Measurements from ENCODE around the gene SHISA9. TPM values are rescaled to one million over a fixed set of nuclear protein-coding genes. Genes with fewer than 3 reads are reported as not detected.

Gene SHISA9
- total and polyA plus RNA-seq, 2 donors (not counting 1 experiment from before 2014, with no cell fraction given), result 0.03 to 0.07 TPM

- H3K27ac ChIP-seq (ENCODE audit: low read length in 2 of 2), result no peak overlapping the region
- POLR2A ChIA-PET, result no interaction called here
- H3K36me3 ChIP-seq (replicated peaks in 1 of 2; ENCODE audit: control extremely low read depth in 1 of 2, control insufficient read depth in 1 of 2, extremely low read depth in 1 of 2, insufficient read depth in 2 of 2, low read length in 1 of 2), result no peaks in the 10 kb centered on the region
- peaks cover 0 to 6% (median 0%) of the 10 kb centered on the region in 3 donors for H3K9me3 ChIP-seq (ENCODE audit: control extremely low read depth in 1 of 3, control insufficient read depth in 2 of 3, insufficient read depth in 1 of 3, low read length in 2 of 3)
- ATAC-seq (ENCODE audit: low read depth) (no peak), DNase-seq (no peak)
- no peak for TF ChIP-seq EZH2 (IDR thresholded peaks at IDR 0.05; ENCODE audit: borderline replicate concordance, insufficient read depth, low read depth, low read length, poor library complexity, severe bottlenecking)
- TF ChIP-seq, protein P1, sequence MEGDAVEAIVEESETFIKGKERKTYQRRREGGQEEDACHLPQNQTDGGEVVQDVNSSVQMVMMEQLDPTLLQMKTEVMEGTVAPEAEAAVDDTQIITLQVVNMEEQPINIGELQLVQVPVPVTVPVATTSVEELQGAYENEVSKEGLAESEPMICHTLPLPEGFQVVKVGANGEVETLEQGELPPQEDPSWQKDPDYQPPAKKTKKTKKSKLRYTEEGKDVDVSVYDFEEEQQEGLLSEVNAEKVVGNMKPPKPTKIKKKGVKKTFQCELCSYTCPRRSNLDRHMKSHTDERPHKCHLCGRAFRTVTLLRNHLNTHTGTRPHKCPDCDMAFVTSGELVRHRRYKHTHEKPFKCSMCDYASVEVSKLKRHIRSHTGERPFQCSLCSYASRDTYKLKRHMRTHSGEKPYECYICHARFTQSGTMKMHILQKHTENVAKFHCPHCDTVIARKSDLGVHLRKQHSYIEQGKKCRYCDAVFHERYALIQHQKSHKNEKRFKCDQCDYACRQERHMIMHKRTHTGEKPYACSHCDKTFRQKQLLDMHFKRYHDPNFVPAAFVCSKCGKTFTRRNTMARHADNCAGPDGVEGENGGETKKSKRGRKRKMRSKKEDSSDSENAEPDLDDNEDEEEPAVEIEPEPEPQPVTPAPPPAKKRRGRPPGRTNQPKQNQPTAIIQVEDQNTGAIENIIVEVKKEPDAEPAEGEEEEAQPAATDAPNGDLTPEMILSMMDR (IDR thresholded peaks at IDR 0.05), result no peak
- no peaks in the 10 kb centered on the region for H3K4me1 Mint-ChIP-seq
- H3K9ac ChIP-seq (ENCODE audit: low read length), result no peak overlapping the region
- H3K9me3 Mint-ChIP-seq (ENCODE audit: insufficient read depth), result peaks cover 3% of the 10 kb centered on the region
- no peaks in the 10 kb centered on the region for H3K4me1 ChIP-seq (ENCODE audit: control insufficient read depth in 2 of 2, insufficient read depth in 2 of 2, low read length in 2 of 2)
- H3K27me3 Mint-ChIP-seq, result no peaks in the 10 kb centered on the region
- H3K27ac Mint-ChIP-seq, result no peak overlapping the region
- no peaks in the 10 kb centered on the region for H4K20me1 ChIP-seq (ENCODE audit: control insufficient read depth, insufficient read depth, low read length, poor library complexity, severe bottlenecking)
- no peak overlapping the region for H3K4me2 ChIP-seq (replicated peaks; ENCODE audit: low read depth, low read length, poor library complexity, severe bottlenecking)
- H3K79me2 ChIP-seq (ENCODE audit: control insufficient read depth, insufficient read depth, low read length), result no peaks in the 10 kb centered on the region
- 69% methylated on average over 6 of the region's 9 CpGs for WGBS (ENCODE audit: insufficient coverage)
- no peak overlapping the region for H2AFZ ChIP-seq (ENCODE audit: insufficient read depth, low read depth, low read length, poor library complexity, severe bottlenecking)
- CTCF ChIA-PET, result no interaction called here
- intact Hi-C loops (cut with micrococcal nuclease), result no loop called here
- H3K4me3 ChIP-seq (ENCODE audit: control extremely low read depth in 1 of 5, extremely low read depth in 1 of 5, insufficient read depth in 1 of 5, low read depth in 2 of 5, low read length in 4 of 5), result no peak overlapping the region
- H3K4me3 Mint-ChIP-seq, result no peak overlapping the region
- H3K27me3 ChIP-seq (replicated peaks in 1 of 4; ENCODE audit: control extremely low read depth in 1 of 4, control insufficient read depth in 3 of 4, insufficient read depth in 4 of 4, low read length in 3 of 4), result no peaks in the 10 kb centered on the region
Observed at GRCh38 chr16:13061691-13062090, 160.3 kb downstream of the SHISA9 start.

DNA sequence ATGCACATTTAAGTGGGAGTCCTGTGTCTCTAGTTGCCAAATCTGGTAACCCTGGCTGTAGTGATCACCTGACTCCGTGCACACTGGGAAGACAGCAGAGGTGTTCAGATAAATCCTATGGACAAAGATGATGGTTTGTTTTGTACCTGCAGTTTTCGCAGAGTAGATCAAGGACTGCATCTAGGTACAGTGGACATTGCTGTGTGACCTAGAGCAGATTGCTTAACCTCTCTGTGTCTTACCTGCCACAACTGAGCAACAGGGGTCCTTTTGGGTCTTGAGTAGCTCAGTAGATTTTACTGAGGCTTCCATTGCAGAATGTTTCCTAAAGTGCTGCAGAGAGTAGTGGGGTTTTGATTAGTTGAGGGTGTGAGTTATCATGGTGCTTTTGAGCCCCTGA is 160.8 kb downstream of the SHISA9 start:
- H3K27ac Mint-ChIP-seq, result no peak overlapping the region
- Histone ChIP-seq H4K20me1 (ENCODE audit: control insufficient read depth, insufficient read depth, low read length, poor library complexity, severe bottlenecking) (no peaks in the 10 kb centered on the region), H3K27ac (ENCODE audit: low read length in 2 of 2) (no peak overlapping the region), H3K36me3 (replicated peaks in 1 of 2; ENCODE audit: control extremely low read depth in 1 of 2, control insufficient read depth in 1 of 2, extremely low read depth in 1 of 2, insufficient read depth in 2 of 2, low read length in 1 of 2) (no peaks in the 10 kb centered on the region), H3K9ac (ENCODE audit: low read length) (no peak overlapping the region), H3K4me2 (replicated peaks; ENCODE audit: low read depth, low read length, poor library complexity, severe bottlenecking) (no peak overlapping the region), H3K27me3 (replicated peaks in 1 of 4; ENCODE audit: control extremely low read depth in 1 of 4, control insufficient read depth in 3 of 4, insufficient read depth in 4 of 4, low read length in 3 of 4) (no peaks in the 10 kb centered on the region), H3K79me2 (ENCODE audit: control insufficient read depth, insufficient read depth, low read length) (no peaks in the 10 kb centered on the region), H3K4me1 (ENCODE audit: control insufficient read depth in 2 of 2, insufficient read depth in 2 of 2, low read length in 2 of 2) (no peaks in the 10 kb centered on the region), H3K4me3 (ENCODE audit: control extremely low read depth in 1 of 5, extremely low read depth in 1 of 5, insufficient read depth in 1 of 5, low read depth in 2 of 5, low read length in 4 of 5) (no peak overlapping the region), H2AFZ (ENCODE audit: insufficient read depth, low read depth, low read length, poor library complexity, severe bottlenecking) (no peak overlapping the region), H3K9me3 (ENCODE audit: control extremely low read depth in 1 of 3, control insufficient read depth in 2 of 3, insufficient read depth in 1 of 3, low read length in 2 of 3) (peaks cover 0 to 6% (median 0%) of the 10 kb centered on the region in 3 donors)
- no peaks in the 10 kb centered on the region for H3K4me1 Mint-ChIP-seq
- ATAC-seq (ENCODE audit: low read depth), result no peak
- WGBS (ENCODE audit: insufficient coverage), result 83% methylated on average over 2 of the region's 2 CpGs
- H3K27me3 Mint-ChIP-seq, result no peaks in the 10 kb centered on the region
- TF ChIP-seq, protein P1 (IDR thresholded peaks at IDR 0.05), result no peak
- no peak for TF ChIP-seq EZH2 (IDR thresholded peaks at IDR 0.05; ENCODE audit: borderline replicate concordance, insufficient read depth, low read depth, low read length, poor library complexity, severe bottlenecking)
- CTCF ChIA-PET, result no interaction called here
- intact Hi-C loops (cut with micrococcal nuclease), result no loop called here
- no peak overlapping the region for H3K4me3 Mint-ChIP-seq
- peaks cover 3% of the 10 kb centered on the region for H3K9me3 Mint-ChIP-seq (ENCODE audit: insufficient read depth)
- POLR2A ChIA-PET, result no interaction called here
- DNase-seq, result no peak
